ENCODE measurements around the gene CMSS1. TPM values are rescaled to one million over a fixed set of nuclear protein-coding genes. Genes with fewer than 3 reads are reported as not detected.

The CMSS1 gene
- total RNA-seq, 1 donor from 2014 or later: 41.1 TPM

GRCh38 chr3:100131241-100131640 lies 313.6 kb downstream of the CMSS1 start:
- ChIA-PET POLR2A (interaction anchor here (1.5 kb wide), 1 partner anchor 58 kb away, joined by 7 read pairs; no protein-coding TSS in a partner anchor), CTCF (no interaction called here)
- H3K4me1 Mint-ChIP-seq: no peaks in the 10 kb centered on the region
- H3K4me3 Mint-ChIP-seq: no peak overlapping the region
- H3K27me3 Mint-ChIP-seq: no peaks in the 10 kb centered on the region
- no peaks in the 10 kb centered on the region for H3K36me3 Mint-ChIP-seq (ENCODE audit: low read depth)
- DNase-seq: no peak
- TF ChIP-seq, protein P1, sequence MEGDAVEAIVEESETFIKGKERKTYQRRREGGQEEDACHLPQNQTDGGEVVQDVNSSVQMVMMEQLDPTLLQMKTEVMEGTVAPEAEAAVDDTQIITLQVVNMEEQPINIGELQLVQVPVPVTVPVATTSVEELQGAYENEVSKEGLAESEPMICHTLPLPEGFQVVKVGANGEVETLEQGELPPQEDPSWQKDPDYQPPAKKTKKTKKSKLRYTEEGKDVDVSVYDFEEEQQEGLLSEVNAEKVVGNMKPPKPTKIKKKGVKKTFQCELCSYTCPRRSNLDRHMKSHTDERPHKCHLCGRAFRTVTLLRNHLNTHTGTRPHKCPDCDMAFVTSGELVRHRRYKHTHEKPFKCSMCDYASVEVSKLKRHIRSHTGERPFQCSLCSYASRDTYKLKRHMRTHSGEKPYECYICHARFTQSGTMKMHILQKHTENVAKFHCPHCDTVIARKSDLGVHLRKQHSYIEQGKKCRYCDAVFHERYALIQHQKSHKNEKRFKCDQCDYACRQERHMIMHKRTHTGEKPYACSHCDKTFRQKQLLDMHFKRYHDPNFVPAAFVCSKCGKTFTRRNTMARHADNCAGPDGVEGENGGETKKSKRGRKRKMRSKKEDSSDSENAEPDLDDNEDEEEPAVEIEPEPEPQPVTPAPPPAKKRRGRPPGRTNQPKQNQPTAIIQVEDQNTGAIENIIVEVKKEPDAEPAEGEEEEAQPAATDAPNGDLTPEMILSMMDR (IDR thresholded peaks at IDR 0.05): no peak
- intact Hi-C loops (cut with micrococcal nuclease): no loop called here
- no peaks in the 10 kb centered on the region for H3K9me3 Mint-ChIP-seq
- no peak overlapping the region for H3K27ac Mint-ChIP-seq
- ATAC-seq (ENCODE audit: low read depth): no peak

- Mint-ChIP-seq H3K27ac (no peak overlapping the region), H3K9me3 (no peaks in the 10 kb centered on the region), H3K27me3 (no peaks in the 10 kb centered on the region), H3K4me3 (no peak overlapping the region), H3K36me3 (ENCODE audit: low read depth) (peaks cover 4% of the 10 kb centered on the region), H3K4me1 (no peaks in the 10 kb centered on the region)
- ChIA-PET POLR2A (no interaction called here), CTCF (no interaction called here)
- DNase-seq (no peak), ATAC-seq (ENCODE audit: low read depth) (no peak)
- TF ChIP-seq, protein P1 (IDR thresholded peaks at IDR 0.05): no peak
- intact Hi-C loops (cut with micrococcal nuclease): no loop called here
Observed at GRCh38 chr3:100136921-100137320, 319.3 kb downstream of the CMSS1 start.

- Mint-ChIP-seq H3K27ac (no peak overlapping the region), H3K27me3 (no peaks in the 10 kb centered on the region), H3K4me1 (peaks cover 7% of the 10 kb centered on the region), H3K4me3 (no peak overlapping the region), H3K9me3 (peaks cover 15% of the 10 kb centered on the region), H3K36me3 (ENCODE audit: low read depth) (peaks cover 22% of the 10 kb centered on the region)
- intact Hi-C loops (cut with micrococcal nuclease): no loop called here
- TF ChIP-seq, protein P1 (IDR thresholded peaks at IDR 0.05): no peak
- ATAC-seq (ENCODE audit: low read depth): no peak
- ChIA-PET CTCF (no interaction called here), POLR2A (no interaction called here)
- DNase-seq: no peak
Observed at GRCh38 chr3:100140976-100141375, 323.3 kb downstream of the CMSS1 start.

DNA sequence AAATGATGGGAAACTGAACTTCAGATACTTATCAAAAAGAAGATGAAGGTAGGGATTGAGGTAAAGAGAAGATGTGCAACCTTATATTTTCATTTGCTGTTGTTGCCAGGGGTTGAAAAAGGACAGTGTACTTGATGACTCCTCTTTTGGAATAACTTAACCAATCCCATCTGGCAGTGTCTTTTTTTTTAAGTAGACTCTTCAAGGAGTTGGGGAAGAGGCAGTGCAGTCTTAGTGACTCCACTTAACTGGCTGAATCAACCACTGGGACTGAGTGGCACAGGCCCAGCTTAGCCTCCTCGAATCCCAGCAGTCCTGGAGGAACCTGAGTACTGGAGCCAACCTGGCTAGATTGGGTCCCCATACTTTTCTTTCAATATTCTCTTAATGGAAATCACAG lies 323.9 kb downstream of the CMSS1 start:
- CTCF ChIA-PET: no interaction called here
- H3K4me3 Mint-ChIP-seq: no peak overlapping the region
- TF ChIP-seq, protein P1 (IDR thresholded peaks at IDR 0.05): no peak
- POLR2A ChIA-PET: no interaction called here
- ATAC-seq (ENCODE audit: low read depth) (no peak), DNase-seq (no peak)
- H3K4me1 Mint-ChIP-seq: peaks cover 7% of the 10 kb centered on the region
- peaks cover 22% of the 10 kb centered on the region for H3K36me3 Mint-ChIP-seq (ENCODE audit: low read depth)
- intact Hi-C loops (cut with micrococcal nuclease): no loop called here
- no peaks in the 10 kb centered on the region for H3K27me3 Mint-ChIP-seq
- no peak overlapping the region for H3K27ac Mint-ChIP-seq
- H3K9me3 Mint-ChIP-seq: peaks cover 15% of the 10 kb centered on the region

DNA sequence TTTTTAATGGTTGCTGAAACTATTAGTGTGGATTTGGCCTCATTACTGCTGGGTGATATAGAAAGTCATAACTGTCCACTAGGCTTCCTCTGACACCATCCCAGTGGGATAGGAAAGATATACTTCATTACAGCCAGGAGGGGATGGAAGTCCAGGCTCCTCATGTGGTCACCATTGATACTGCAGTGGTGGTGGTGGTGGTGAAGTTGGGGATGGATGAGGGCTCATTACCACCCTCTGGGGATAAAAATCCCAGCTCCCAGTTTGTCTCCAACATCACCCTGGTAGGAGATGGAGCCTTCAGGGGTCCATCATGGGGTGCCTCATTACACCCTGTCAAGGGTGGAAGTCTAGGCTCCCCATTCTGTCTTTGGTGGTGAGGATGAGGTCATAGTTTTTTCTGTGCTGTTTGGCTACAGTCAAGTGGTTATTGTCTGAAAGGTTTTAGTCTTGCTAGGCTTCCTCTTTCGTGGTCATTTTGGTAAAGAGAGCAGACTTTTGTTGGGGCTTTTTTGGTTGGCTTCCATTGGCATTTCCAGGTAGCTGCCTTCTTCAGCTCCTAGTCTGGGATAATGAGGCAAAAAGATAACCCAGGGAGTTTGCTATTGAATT lies 326.7 kb downstream of the CMSS1 start:
- Mint-ChIP-seq H3K4me1 (peaks cover 7% of the 10 kb centered on the region), H3K36me3 (ENCODE audit: low read depth) (peaks cover 34% of the 10 kb centered on the region), H3K9me3 (peaks cover 15% of the 10 kb centered on the region), H3K27me3 (no peaks in the 10 kb centered on the region), H3K4me3 (no peak overlapping the region), H3K27ac (no peak overlapping the region)
- ATAC-seq (ENCODE audit: low read depth) (no peak), DNase-seq (no peak)
- CTCF ChIA-PET: no interaction called here
- TF ChIP-seq, protein P1 (IDR thresholded peaks at IDR 0.05): no peak
- intact Hi-C loops (cut with micrococcal nuclease): no loop called here
- POLR2A ChIA-PET: no interaction called here

Measured in activated B cell treated with CpG ODN at 0.5 μM for 24 hours (primary cell).